Activated CD4-positive, alpha-beta memory T cell treated with anti-CD3 and anti-CD28 coated beads, Interleukin-2, amount 10 ng/mL, durations not matched to agents 7 days and 5 days (primary cell): ENCODE measurements around the gene EXOC2. TPM values are rescaled to one million over a fixed set of nuclear protein-coding genes. Genes with fewer than 3 reads are reported as not detected.
A peak's percentile ranks its signal among the peaks of the same experiment; 100 is the strongest.
"Not testable (repeated sequence)": the region's sequence is repeated elsewhere in the genome, so short reads cannot be mapped to it uniquely, and the experiment has no call there.

ENCODE experiments used
- CTCF ChIA-PET: fragments of 350-600 bp; sonication (Branson Sonifier 250); formaldehyde crosslinking; loops from one replicate; lab custom pipeline; 2021; ENCODE audit warnings: antibody characterized with exemption, inconsistent platforms; lab: Charles Lee
- POLR2A ChIA-PET: fragments of 350-600 bp; sonication (Branson Sonifier 250); formaldehyde crosslinking; loops from one replicate; lab custom pipeline; 2021; ENCODE audit warnings: antibody characterized with exemption; lab: Charles Lee
- DNase-seq: peaks from one replicate; pipeline ENCODE4 v3.0.0-alpha.2; 2020
- H3K27ac Mint-ChIP-seq: one replicate; pipeline ENCODE4 v1.8.0; 2021; ENCODE audit warnings: mild to moderate bottlenecking, mixed read lengths
- H3K27me3 Mint-ChIP-seq: one replicate; pipeline ENCODE4 v1.8.0; 2021; ENCODE audit warnings: mixed read lengths
- H3K36me3 Mint-ChIP-seq: one replicate; pipeline ENCODE4 v1.8.0; 2021; ENCODE audit warnings: low read depth, mixed read lengths
- H3K4me1 Mint-ChIP-seq: one replicate; pipeline ENCODE4 v1.8.0; 2021; ENCODE audit warnings: mixed read lengths
- H3K4me3 Mint-ChIP-seq: one replicate; pipeline ENCODE4 v1.8.0; 2021; ENCODE audit warnings: mild to moderate bottlenecking, mixed read lengths
- H3K9me3 Mint-ChIP-seq: one replicate; pipeline ENCODE4 v1.8.0; 2021; ENCODE audit warnings: mixed read lengths
- total RNA-seq, 2 experiments: library from RNA; stranded (reverse); gene quantifications; one replicate each; pipeline ENCODE4 v1.2.3, GENCODE V29; 2021

EXOC2 gene
- total RNA-seq, 2 experiments from 2014 or later = 31.9 to 35.7 TPM

GRCh38 chr6:610882-611281 is 82.1 kb downstream of the EXOC2 start:
- Mint-ChIP-seq H3K27ac (no peak overlapping the region), H3K9me3 (no peaks in the 10 kb centered on the region), H3K27me3 (no peaks in the 10 kb centered on the region), H3K36me3 (peaks cover 30% of the 10 kb centered on the region), H3K4me1 (peaks cover 8% of the 10 kb centered on the region), H3K4me3 (no peak overlapping the region)
- DNase-seq = no peak
- CTCF ChIA-PET = no interaction called here
- POLR2A ChIA-PET = no interaction called here

- POLR2A ChIA-PET = no interaction called here
- CTCF ChIA-PET = no interaction called here
- Mint-ChIP-seq H3K9me3 (no peaks in the 10 kb centered on the region), H3K4me1 (peaks cover 8% of the 10 kb centered on the region), H3K36me3 (peaks cover 29% of the 10 kb centered on the region), H3K27me3 (no peaks in the 10 kb centered on the region), H3K4me3 (no peak overlapping the region), H3K27ac (no peak overlapping the region)
- DNase-seq = no peak
These were observed 83.0 kb downstream of the EXOC2 start for GRCh38 chr6:609905-610304.

GRCh38 chr6:606829-607379 is 86.0 kb downstream of the EXOC2 start:
- DNase-seq = no peak
- Mint-ChIP-seq H3K27me3 (no peaks in the 10 kb centered on the region), H3K36me3 (peaks cover 33% of the 10 kb centered on the region), H3K4me1 (peaks cover 8% of the 10 kb centered on the region), H3K9me3 (no peaks in the 10 kb centered on the region), H3K4me3 (no peak overlapping the region), H3K27ac (no peak overlapping the region)
- ChIA-PET POLR2A (no interaction called here), CTCF (interaction anchor here (1.1 kb wide), 1 partner anchor 115 kb away, joined by 3 read pairs; no protein-coding TSS in a partner anchor)

- H3K27ac Mint-ChIP-seq, POLR2A ChIA-PET, H3K27me3 Mint-ChIP-seq, H3K4me1 Mint-ChIP-seq, H3K9me3 Mint-ChIP-seq, H3K4me3 Mint-ChIP-seq, DNase-seq, CTCF ChIA-PET: not testable (repeated sequence)
- H3K36me3 Mint-ChIP-seq = peaks cover 33% of the 10 kb centered on the region
These were observed 87.0 kb downstream of the EXOC2 start for GRCh38 chr6:605895-606294.

- Mint-ChIP-seq H3K27me3 (no peaks in the 10 kb centered on the region), H3K4me3 (no peak overlapping the region), H3K9me3 (no peaks in the 10 kb centered on the region), H3K27ac (no peak overlapping the region), H3K4me1 (no peaks in the 10 kb centered on the region), H3K36me3 (peaks cover 31% of the 10 kb centered on the region)
- ChIA-PET POLR2A (no interaction called here), CTCF (no interaction called here)
- no peak for DNase-seq
These were observed 88.4 kb downstream of the EXOC2 start for GRCh38 chr6:604579-604978.

- Mint-ChIP-seq H3K9me3 (no peaks in the 10 kb centered on the region), H3K27ac (no peak overlapping the region), H3K36me3 (peaks cover 28% of the 10 kb centered on the region), H3K4me3 (no peak overlapping the region), H3K4me1 (no peaks in the 10 kb centered on the region), H3K27me3 (no peaks in the 10 kb centered on the region)
- DNase-seq = no peak
- ChIA-PET CTCF (no interaction called here), POLR2A (no interaction called here)
These were observed 89.7 kb downstream of the EXOC2 start for GRCh38 chr6:603265-603664.

GRCh38 chr6:599576-600448 is 93.1 kb downstream of the EXOC2 start:
- CTCF ChIA-PET = no interaction called here
- H3K9me3 Mint-ChIP-seq = no peaks in the 10 kb centered on the region
- H3K4me3 Mint-ChIP-seq = no peak overlapping the region
- H3K4me1 Mint-ChIP-seq = no peaks in the 10 kb centered on the region
- H3K27me3 Mint-ChIP-seq = no peaks in the 10 kb centered on the region
- H3K27ac Mint-ChIP-seq = no peak overlapping the region
- POLR2A ChIA-PET = no interaction called here
- no peak for DNase-seq
- H3K36me3 Mint-ChIP-seq = peaks cover 14% of the 10 kb centered on the region

- H3K9me3 Mint-ChIP-seq = no peaks in the 10 kb centered on the region
- ChIA-PET CTCF (interaction anchor here (0.6 to 3.8 kb wide), 21 partner anchors 10 to 790 kb away, joined by 3 to 32 read pairs (median 3); no protein-coding TSS in a partner anchor), POLR2A (interaction anchor here (1.7 to 1.9 kb wide), 3 partner anchors 117 to 204 kb away, joined by 3 to 6 read pairs (median 6); partner anchors contain the start of gene IRF4)
- H3K27me3 Mint-ChIP-seq = no peaks in the 10 kb centered on the region
- peaks cover 39% of the 10 kb centered on the region for H3K36me3 Mint-ChIP-seq
- peaks cover 16% of the 10 kb centered on the region for H3K4me1 Mint-ChIP-seq
- no peak for DNase-seq
- H3K27ac Mint-ChIP-seq = no peak overlapping the region
- no peak overlapping the region for H3K4me3 Mint-ChIP-seq
These were observed 99.1 kb downstream of the EXOC2 start for GRCh38 chr6:593907-594212.

- POLR2A ChIA-PET = interaction anchor here (1.2 to 1.9 kb wide), 4 partner anchors 100 to 204 kb away, joined by 3 to 8 read pairs (median 6); partner anchors contain the start of genes EXOC2 and IRF4
These were observed 99.6 kb downstream of the EXOC2 start for GRCh38 chr6:593139-593906.

GRCh38 chr6:589090-589489 is 103.8 kb downstream of the EXOC2 start:
- H3K9me3 Mint-ChIP-seq = no peaks in the 10 kb centered on the region
- no peaks in the 10 kb centered on the region for H3K27me3 Mint-ChIP-seq
- DNase-seq = no peak
- peaks cover 20% of the 10 kb centered on the region for H3K4me1 Mint-ChIP-seq
- POLR2A ChIA-PET = no interaction called here
- H3K4me3 Mint-ChIP-seq = no peak overlapping the region
- H3K36me3 Mint-ChIP-seq = peaks cover 33% of the 10 kb centered on the region
- no peak overlapping the region for H3K27ac Mint-ChIP-seq
- CTCF ChIA-PET = no interaction called here

More at GRCh38 chr6:593139-593906, 99.6 kb downstream of the EXOC2 start:
- Mint-ChIP-seq H3K36me3 (peaks cover 38% of the 10 kb centered on the region), H3K27me3 (no peaks in the 10 kb centered on the region), H3K4me3 (no peak overlapping the region), H3K9me3 (no peaks in the 10 kb centered on the region), H3K4me1 (peaks cover 16% of the 10 kb centered on the region), H3K27ac (no peak overlapping the region)
- CTCF ChIA-PET = interaction anchor here (0.6 to 3.8 kb wide), 34 partner anchors 9 to 804 kb away, joined by 3 to 32 read pairs (median 4); no protein-coding TSS in a partner anchor
- DNase-seq = peak; percentile 70

- peaks cover 23% of the 10 kb centered on the region for H3K36me3 Mint-ChIP-seq
- H3K4me3 Mint-ChIP-seq = no peak overlapping the region
- CTCF ChIA-PET = no interaction called here
- H3K9me3 Mint-ChIP-seq = no peaks in the 10 kb centered on the region
- peaks cover 27% of the 10 kb centered on the region for H3K4me1 Mint-ChIP-seq
- no peaks in the 10 kb centered on the region for H3K27me3 Mint-ChIP-seq
- no peak overlapping the region for H3K27ac Mint-ChIP-seq
- POLR2A ChIA-PET = no interaction called here
- DNase-seq = no peak
These were observed 106.4 kb downstream of the EXOC2 start for GRCh38 chr6:586553-586952.

GRCh38 chr6:583635-584034 is 109.3 kb downstream of the EXOC2 start:
- CTCF ChIA-PET = interaction anchor here (1.1 to 4.2 kb wide), 3 partner anchors 10 to 180 kb away, joined by 3 to 32 read pairs (median 3); no protein-coding TSS in a partner anchor
- Mint-ChIP-seq H3K27me3 (no peaks in the 10 kb centered on the region), H3K4me1 (peaks cover 34% of the 10 kb centered on the region), H3K36me3 (peaks cover under 1% of the 10 kb centered on the region), H3K9me3 (no peaks in the 10 kb centered on the region), H3K27ac (peak overlapping the region; percentile 1), H3K4me3 (no peak overlapping the region)
- POLR2A ChIA-PET = interaction anchor here (1.2 to 2.3 kb wide), 4 partner anchors 8 to 362 kb away, joined by 3 to 14 read pairs (median 4); partner anchors contain the start of gene IRF4
- no peak for DNase-seq
